NCI-H1930 (cell line): ENCODE measurements around the gene CAMK1G.
A peak's percentile ranks its signal among the peaks of the same experiment; 100 is the strongest.

Experiments
- DNase-seq, 2 experiments: peaks; one replicate each; lab custom pipeline; 2025; lab: John Stamatoyannopoulos, UW

CAMK1G gene

DNA sequence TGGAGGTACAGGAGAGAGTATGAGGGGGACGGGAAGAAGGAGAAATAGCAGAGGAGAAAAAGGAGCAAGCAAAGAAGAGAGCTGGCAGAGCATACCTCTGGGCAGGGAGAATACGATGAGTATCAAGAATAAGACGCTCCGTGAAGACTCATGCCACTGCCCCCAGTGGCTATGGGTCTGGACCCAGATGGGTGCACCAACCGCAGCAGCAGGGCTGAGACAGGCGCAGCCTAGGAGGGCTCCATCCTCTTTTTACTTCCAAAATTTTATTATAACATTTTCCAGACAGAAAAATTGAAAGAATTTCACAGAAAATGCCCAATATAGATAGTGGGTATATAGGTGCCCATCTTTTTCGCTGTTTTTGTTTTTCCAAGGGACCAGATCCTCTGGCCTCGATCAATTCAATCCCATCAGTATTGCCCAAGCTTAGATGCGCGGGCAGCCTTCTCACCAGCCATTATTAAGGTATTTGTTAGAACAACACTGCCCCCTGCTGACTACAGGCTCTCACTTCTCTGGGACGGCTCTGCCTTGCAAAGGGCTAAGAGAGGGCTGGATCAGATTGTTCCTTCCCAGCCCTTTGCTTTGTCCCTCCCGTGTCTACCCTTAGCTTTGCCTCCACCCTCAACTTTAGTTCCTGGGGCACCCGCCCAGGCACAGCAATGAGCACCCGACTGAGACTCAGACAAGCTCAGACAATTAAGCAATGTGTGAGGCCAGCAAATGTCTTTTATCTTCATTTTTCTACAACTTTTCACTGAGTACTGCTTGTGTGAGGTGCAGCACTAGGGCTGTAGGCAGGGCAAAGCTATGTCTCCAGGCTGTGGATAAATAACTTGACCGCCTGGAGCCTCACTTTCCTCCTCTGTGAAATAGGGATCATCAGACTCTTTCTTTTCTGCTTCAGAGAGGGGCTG is 17.5 kb upstream of the CAMK1G start:
- peak; percentile 58 to 81 for DNase-seq

GRCh38 chr1:209567698-209568175 is 15.8 kb upstream of the CAMK1G start:
- DNase-seq = no peak

DNA sequence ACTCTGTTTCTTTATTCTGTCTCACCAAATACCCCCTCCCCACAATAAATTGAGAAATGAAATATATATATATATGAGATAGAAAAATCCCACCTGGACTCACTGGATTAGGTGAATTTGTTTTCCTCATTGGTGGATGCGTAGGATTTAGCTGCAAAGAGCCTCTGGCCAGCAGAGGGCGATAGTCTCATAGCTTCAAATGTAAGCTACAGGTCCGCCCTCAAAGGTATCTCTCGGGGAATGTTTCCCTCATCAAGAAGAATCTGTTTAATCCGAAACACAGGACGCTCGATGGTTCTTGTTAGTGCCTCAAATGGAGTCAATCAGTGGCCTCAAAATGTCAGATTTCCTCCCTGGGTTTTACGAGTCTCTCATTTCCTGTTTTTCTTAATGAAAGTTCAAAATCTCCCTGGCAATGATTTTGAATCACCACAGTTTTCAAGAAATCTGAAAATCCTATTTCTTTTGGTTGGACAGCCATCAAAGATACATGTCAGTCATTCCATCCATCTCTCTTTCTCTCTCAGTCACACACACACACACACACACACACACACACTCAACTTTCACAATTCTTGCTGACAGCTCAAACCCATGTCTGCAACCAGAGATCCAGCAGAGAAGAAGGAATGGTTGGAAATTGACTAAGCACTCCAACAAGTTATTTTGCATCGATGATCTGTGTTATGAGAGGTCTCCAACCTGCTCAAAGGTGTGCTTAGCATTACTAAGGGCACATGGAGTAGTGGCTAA is 13.9 kb upstream of the CAMK1G start:
- peak; percentile 70 to 73 for DNase-seq

- DNase-seq = no peak
Measured at GRCh38 chr1:209570743-209571142, 12.8 kb upstream of the CAMK1G start.

GRCh38 chr1:209576392-209577197 is 6.9 kb upstream of the CAMK1G start:
- peak; percentile 7 to 54 for DNase-seq

DNA sequence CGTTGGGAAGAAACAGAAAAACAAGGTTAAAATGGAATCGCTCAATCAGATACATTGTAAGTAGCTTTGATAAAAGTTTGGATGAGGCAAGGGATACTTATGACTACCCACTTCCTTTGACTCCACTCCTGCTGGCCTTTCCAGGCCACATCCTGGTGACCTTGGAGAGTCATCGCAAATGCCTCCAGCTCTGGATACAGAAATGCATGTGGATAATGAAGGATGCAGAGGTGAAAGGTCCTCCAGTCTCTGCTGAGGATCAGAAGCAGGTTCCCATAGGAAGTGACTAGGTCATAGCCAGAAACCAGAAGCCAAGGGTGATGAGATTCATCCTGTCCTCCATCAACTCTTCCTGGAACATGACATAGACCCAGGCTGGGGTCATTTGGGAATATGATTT is 6.2 kb upstream of the CAMK1G start:
- DNase-seq = no peak

- no peak for DNase-seq
Measured at GRCh38 chr1:209580577-209580976, 2.9 kb upstream of the CAMK1G start.

GRCh38 chr1:209584231-209584672 is 738 bp downstream of the CAMK1G start:
- DNase-seq = no peak

- no peak for DNase-seq
Measured at GRCh38 chr1:209585197-209585596, 1.7 kb downstream of the CAMK1G start.

DNA sequence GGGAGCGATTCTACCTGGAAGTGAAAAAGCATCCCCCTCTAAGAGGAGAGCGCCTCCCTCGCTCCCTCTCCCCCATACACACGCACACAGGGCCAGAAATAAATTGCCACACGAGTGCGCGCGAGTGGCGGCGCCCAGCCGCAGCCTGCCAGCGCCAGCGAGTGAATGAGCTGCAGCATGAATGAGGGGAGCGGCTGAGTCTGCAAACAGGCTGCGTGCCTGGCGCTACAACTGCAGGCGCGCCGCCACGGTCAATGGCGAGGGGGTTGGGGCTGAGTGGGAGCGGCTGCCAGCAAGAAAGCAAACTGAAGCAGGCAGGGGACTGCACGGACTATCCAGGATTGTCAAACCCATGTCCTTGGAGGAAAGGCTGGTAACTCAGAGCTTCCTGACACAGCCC is 2.2 kb downstream of the CAMK1G start:
- peak in 1 of 2 experiments; percentile 30 for DNase-seq

DNA sequence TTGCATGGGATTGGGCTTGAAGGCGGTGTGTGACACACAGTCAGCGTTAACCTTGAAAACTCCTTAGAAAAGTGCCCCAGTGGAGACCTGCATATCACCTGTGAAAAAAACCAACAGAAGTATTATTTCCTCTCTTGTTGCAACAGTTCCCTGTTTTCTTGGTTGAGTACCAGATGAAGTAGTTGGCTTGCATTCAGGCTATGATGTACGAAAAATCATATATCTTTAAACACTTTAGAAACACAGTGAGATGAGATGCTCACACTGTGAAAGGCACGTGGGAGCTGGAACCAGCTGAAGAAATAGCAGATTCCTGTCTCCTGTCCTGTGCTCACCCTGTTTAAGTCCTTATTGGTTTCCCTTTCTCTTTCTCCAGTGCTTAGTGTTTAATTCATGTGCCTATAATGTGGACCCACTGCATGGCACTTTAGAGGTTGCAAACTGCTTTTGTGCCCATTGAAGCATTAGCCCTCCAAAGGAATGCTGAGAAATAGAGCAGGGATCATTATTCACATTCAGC is 2.8 kb downstream of the CAMK1G start:
- DNase-seq = no peak

- DNase-seq = no peak
Measured at GRCh38 chr1:209587789-209588188, 4.3 kb downstream of the CAMK1G start.

DNA sequence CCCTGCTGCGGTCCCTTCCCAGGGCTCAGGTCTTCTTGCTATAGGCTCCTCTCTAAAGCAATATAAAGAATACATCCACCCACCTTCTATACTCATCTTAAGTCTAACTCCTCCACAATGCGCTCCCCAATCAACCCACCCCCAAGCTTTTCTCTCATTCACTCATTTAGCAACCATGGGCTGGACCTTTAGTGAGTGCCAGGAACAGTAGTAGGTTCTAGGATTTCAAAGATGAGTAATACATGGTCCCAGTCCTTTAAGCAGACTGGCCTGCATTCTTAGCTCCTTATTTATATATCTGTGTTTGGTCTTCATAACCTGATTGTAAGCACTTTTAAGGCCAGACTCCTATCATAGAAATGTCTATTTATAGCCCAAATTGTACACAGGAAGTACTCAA is 5.9 kb downstream of the CAMK1G start:
- no peak for DNase-seq

GRCh38 chr1:209589863-209590262 is 6.3 kb downstream of the CAMK1G start:
- DNase-seq = no peak

DNA sequence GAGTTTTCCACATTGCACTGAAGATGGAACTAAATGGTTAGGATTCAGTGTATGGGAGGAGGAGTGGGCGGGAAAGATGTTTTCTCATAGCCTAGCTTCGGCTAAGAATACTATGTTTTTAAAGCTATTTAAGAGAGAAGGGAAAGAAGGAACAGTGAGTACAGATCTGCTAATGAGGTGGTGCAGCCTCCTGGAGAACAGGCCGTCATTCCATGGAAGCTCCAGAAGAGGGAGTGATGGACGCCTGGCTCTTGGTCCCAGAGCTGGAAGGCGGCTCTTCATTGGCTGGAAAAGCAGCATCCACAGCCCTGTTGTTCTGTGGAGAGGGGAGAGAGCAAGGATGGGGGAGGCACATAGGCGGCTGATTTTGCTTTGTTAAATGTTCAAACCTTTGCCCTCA is 6.9 kb downstream of the CAMK1G start:
- DNase-seq = no peak

DNA sequence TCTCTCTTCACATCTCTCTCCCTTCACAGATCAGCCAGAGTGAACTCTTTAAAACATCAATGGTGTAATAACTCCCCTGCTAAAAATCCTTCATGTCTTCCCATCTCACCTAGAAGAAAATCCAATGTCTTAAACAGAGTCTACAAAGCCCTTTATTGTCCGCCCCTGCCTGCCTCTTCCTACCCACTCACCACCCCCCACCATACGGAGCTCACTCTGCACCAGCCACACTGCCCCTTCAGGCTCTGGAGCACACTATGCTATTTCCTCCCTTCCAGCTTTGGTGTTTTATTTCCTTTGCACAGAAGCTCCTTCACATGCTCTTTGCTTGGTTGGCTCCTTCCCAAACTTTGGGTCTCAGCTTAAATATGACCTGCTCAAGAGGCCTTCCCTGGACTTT is 10.2 kb downstream of the CAMK1G start:
- no peak for DNase-seq

DNA sequence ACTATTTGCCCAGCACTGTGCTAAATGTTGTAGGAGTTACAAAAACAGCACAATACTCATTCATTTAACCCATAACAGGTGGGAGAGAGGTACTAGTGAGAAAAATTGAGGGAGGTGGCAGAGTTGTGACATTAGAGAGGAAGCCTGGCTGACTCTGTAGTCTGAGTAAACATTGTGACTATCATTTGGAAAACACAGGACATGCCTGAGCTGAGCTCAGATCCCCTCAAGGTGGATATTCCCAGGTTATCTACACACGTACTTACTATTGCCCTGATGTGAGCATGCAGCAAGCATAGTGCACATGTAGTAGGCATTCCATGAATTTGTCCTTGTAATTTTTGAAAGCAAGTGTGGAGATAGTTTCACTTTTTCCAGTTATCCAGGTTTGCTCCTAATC is 10.9 kb downstream of the CAMK1G start:
- no peak for DNase-seq

GRCh38 chr1:209595028-209595427 is 11.5 kb downstream of the CAMK1G start:
- DNase-seq = no peak

- no peak for DNase-seq
Measured at GRCh38 chr1:209595599-209596285, 12.2 kb downstream of the CAMK1G start.

GRCh38 chr1:209597499-209597898 is 14.0 kb downstream of the CAMK1G start:
- DNase-seq = no peak

- DNase-seq = no peak
Measured at GRCh38 chr1:209598227-209598626, 14.7 kb downstream of the CAMK1G start.
